Pancreas (tissue), 10 donors: ENCODE measurements around the gene INSR. TPM values are rescaled to one million over a fixed set of nuclear protein-coding genes. Genes with fewer than 3 reads are reported as not detected.

Source experiments
- ATAC-seq, 4 donors: fragments of 200-7000 bp; cut with Tn5 transposase; one replicate each; pipeline versions ENCODE4 v1.8.0 to v1.9.1; 2020; ENCODE audit warnings: mild to moderate bottlenecking in 4 of 4, moderate library complexity in 4 of 4
- DNase-seq, 6 donors: peaks; one replicate each; pipeline ENCODE4 v3.0.0-alpha.2; 2020
- FAIRE-seq: peaks from 2 replicates; lab custom pipeline; 2012; peaks lifted over from hg19 to GRCh38; lab: Jason Lieb, UNC
- H3K27ac ChIP-seq, 4 donors: fragments of 200-600 bp; sonication (generic); 1 replicate in 3 of 4; 2 replicates in 1 of 4; pipeline versions ENCODE4 v1.5.0 to v1.8.0; 2020
- H3K27me3 ChIP-seq, 4 donors: fragments of 200-600 bp; one replicate each; pipeline ENCODE4 v1.8.0; 2021
- H3K36me3 ChIP-seq, 3 donors: fragments of 200-600 bp; sonication (generic) in 1 of 3; one replicate each; pipeline versions ENCODE4 v1.5.0 to v1.8.0; 2020 to 2021
- H3K4me1 ChIP-seq, 3 donors: fragments of 200-600 bp; one replicate each; pipeline ENCODE4 v1.8.0; 2021
- H3K4me3 ChIP-seq, 4 donors: fragments of 200-600 bp; sonication (generic) in 2 of 4; one replicate each; pipeline versions ENCODE4 v1.5.0 to v1.8.0; 2020 to 2021
- H3K9me3 ChIP-seq, 4 donors: fragments of 200-600 bp; one replicate each; pipeline ENCODE4 v1.8.0; 2021
- CTCF ChIP-seq, 4 donors: fragments of 200-600 bp; sonication (generic) in 3 of 4; IDR thresholded peaks; one replicate each; pipeline versions ENCODE4 v1.5.0 to v1.8.0; 2021; ENCODE audit warnings: antibody characterized with exemption in 4 of 4
- WGBS, 2 donors: extraction: QIAGEN DNeasy Blood & Tissue Kit; methylation state at CpG; one replicate each; pipeline ENCODE4 v1.1.7; 2013; 5-methylcytosine and 5-hydroxymethylcytosine counted together
- intact Hi-C, 3 donors: fragments of 100-400 bp; cut with DNase I; formaldehyde crosslinking; loops; one replicate each; pipeline versions ENCODE4 v1.11.1 to v1.14.2; 2022
- polyA plus RNA-seq, 2 donors: library from polyadenylated mRNA; stranded (reverse); fragments of 200-250 nt; gene quantifications; one replicate each; pipeline ENCODE4 v1.2.3, GENCODE V29; 2013
- total RNA-seq, 6 donors: library from RNA; stranded (reverse); fragmentation: NEBNext Ultra II Directional in 4 of 6; extraction: Animal tissue kit (Norgen Biotek cat#: 25700) in 4 of 6; gene quantifications; one replicate each; pipeline versions ENCODE4 v1.2.1 to v1.2.4, GENCODE V29; 2021 to 2023
- donor health status: healthy with polysubstance abuse.
- donor health status: DM: no; HTN: no; CAD: no; lungs with moderate emphysema.
- donor health status: DM: no; HTN: no; CAD: no.
- donor health status: control.
- donor health status: control.
- donor health status: Bipolar disorder and iron deficiency.
- donor health status: DM: yes; HTN: yes; CAD: no.
- donor health status: DM: no; HTN: no; CAD: no.
- donor health status: DM: no; HTN: no; CAD: no.
- donor health status: DM: yes; HTN: yes; CAD: no.

INSR gene
- total and polyA plus RNA-seq, 8 donors: 45.1 to 205 (median 120) TPM

- FAIRE-seq (no peak), ATAC-seq (no peak), DNase-seq (no peak)
- H3K27me3 ChIP-seq: no peaks in the 10 kb centered on the region
- no peaks in the 10 kb centered on the region for H3K36me3 ChIP-seq
- intact Hi-C loops: no loop called here
- TF ChIP-seq CTCF (IDR thresholded peaks at IDR 0.05): no peak
- no peak overlapping the region for H3K4me3 ChIP-seq
- no peaks in the 10 kb centered on the region for H3K9me3 ChIP-seq
- 77 to 82% methylated on average over 7 of the region's 7 CpGs for WGBS, 2 donors
- no peaks in the 10 kb centered on the region for H3K4me1 ChIP-seq
- no peak overlapping the region for H3K27ac ChIP-seq
These were observed 13.5 kb upstream of the INSR start for GRCh38 chr19:7307590-7308218.

DNA sequence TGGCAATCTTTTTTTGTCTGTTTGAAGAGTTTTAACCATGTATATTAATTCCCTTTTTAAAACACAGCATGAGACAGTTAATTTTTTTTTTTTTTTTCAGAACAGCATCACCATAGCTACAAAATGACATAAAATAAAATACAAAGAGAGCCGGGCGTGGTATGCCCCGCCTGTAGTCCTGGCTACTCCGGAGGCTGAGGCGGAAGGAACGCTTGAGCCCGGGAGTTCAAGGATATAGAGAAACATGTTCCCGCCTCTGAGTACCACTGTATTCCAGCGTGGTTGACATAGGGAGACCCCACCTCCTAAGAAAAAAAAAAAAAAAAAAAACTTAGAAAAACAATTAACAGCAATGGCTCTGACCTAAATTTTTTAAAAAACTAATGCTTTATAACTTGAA is 10.0 kb upstream of the INSR start:
- no peaks in the 10 kb centered on the region for H3K27me3 ChIP-seq
- no peaks in the 10 kb centered on the region for H3K9me3 ChIP-seq
- no peak overlapping the region for H3K4me3 ChIP-seq
- H3K36me3 ChIP-seq: no peaks in the 10 kb centered on the region
- 71 to 75% methylated on average over 9 of the region's 9 CpGs for WGBS, 2 donors
- H3K4me1 ChIP-seq: no peaks in the 10 kb centered on the region
- intact Hi-C loops: no loop called here
- no peak overlapping the region for H3K27ac ChIP-seq
- no peak for FAIRE-seq
- no peak for TF ChIP-seq CTCF (IDR thresholded peaks at IDR 0.05)
- no peak for DNase-seq
- ATAC-seq: no peak

GRCh38 chr19:7303470-7303869 is 9.3 kb upstream of the INSR start:
- WGBS, 2 donors: 68 to 77% methylated on average over 4 of the region's 4 CpGs
- FAIRE-seq: no peak
- no peak for TF ChIP-seq CTCF (IDR thresholded peaks at IDR 0.05)
- Histone ChIP-seq H3K36me3 (no peaks in the 10 kb centered on the region), H3K9me3 (no peaks in the 10 kb centered on the region), H3K4me1 (no peaks in the 10 kb centered on the region), H3K27ac (no peak overlapping the region), H3K4me3 (no peak overlapping the region), H3K27me3 (no peaks in the 10 kb centered on the region)
- intact Hi-C loops: no loop called here
- ATAC-seq: no peak
- no peak for DNase-seq

DNA sequence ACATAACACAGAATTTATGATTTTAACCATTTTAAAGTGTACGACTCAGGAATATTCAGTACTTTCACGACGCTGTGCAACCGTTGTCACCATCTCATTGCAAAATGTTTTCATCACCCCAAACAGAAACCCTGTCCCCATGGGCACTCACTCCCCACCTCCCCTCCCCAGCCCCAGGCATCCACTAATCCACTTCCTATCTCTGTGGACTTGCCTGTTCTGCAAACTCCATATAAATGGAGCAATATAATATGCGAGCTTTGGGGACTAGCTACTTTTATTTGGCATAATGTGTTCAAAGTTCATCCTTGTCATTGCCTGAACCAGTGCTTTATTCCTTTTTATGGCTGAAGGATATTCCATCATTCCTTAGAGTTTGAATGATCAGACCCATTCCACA is 7.3 kb upstream of the INSR start:
- H3K9me3 ChIP-seq: no peaks in the 10 kb centered on the region
- H3K36me3 ChIP-seq: no peaks in the 10 kb centered on the region
- H3K27ac ChIP-seq: no peak overlapping the region
- ATAC-seq (no peak), DNase-seq (no peak), FAIRE-seq (no peak)
- H3K27me3 ChIP-seq: no peaks in the 10 kb centered on the region
- no peak overlapping the region for H3K4me3 ChIP-seq
- intact Hi-C loops: no loop called here
- H3K4me1 ChIP-seq: no peaks in the 10 kb centered on the region
- WGBS, 2 donors: 84 to 90% methylated on average over 5 of the region's 5 CpGs
- no peak for TF ChIP-seq CTCF (IDR thresholded peaks at IDR 0.05)

DNA sequence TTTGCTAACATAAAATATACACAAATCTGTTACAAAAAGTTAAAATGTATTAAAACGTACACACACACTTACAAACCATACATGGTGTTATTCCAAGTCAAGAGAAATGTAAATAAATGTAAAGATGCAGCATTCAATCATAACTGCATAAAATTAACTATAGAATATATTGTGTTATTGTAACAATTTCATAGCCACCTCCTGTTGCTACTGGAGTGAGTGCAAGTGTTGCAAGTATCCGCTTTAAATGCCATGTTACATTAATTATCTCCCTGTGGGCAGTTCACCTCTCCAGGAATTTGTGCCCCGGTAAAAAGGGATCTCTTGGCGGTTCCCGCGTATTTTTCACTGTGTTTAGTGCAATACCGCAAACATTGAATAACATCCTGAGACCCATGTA is 3.5 kb upstream of the INSR start:
- no peaks in the 10 kb centered on the region for H3K9me3 ChIP-seq
- FAIRE-seq: no peak
- no peak for ATAC-seq
- TF ChIP-seq CTCF (IDR thresholded peaks at IDR 0.05): no peak
- no peak overlapping the region for H3K4me3 ChIP-seq
- no peak overlapping the region for H3K27ac ChIP-seq
- H3K36me3 ChIP-seq: no peaks in the 10 kb centered on the region
- DNase-seq: no peak
- H3K4me1 ChIP-seq: peaks cover 0 to 6% (median 4%) of the 10 kb centered on the region in 3 donors
- 72 to 78% methylated on average over 7 of the region's 7 CpGs for WGBS, 2 donors
- intact Hi-C loops: loop anchor here in 1 of 3 donors (10.0 kb wide), 1 partner anchor 103 kb away; no protein-coding TSS in a partner anchor
- no peaks in the 10 kb centered on the region for H3K27me3 ChIP-seq
